ENCODE data around the gene CDH22.

- TF ChIP-seq CTCF (IDR thresholded peaks at IDR 0.05): no peak
- no peak for TF ChIP-seq POLR2A (IDR thresholded peaks at IDR 0.05)
These were observed 4.9 kb upstream of the CDH22 start for GRCh38 chr20:46312945-46313861.

Measured in adrenal gland (tissue), 5 donors.